ENCODE data around the gene FCSK. TPM values are rescaled to one million over a fixed set of nuclear protein-coding genes. Genes with fewer than 3 reads are reported as not detected.

Gene FCSK
- total RNA-seq, 1 experiment from 2014 or later: 9.4 TPM

GRCh38 chr16:70453117-70453891 is 1.1 kb upstream of the FCSK start:
- DNase-seq (ENCODE audit: low spot score): no peak

GRCh38 chr16:70453892-70454221 is 538 bp upstream of the FCSK start:
- no peak for DNase-seq (ENCODE audit: low spot score)

GRCh38 chr16:70455910-70456309 is 1.5 kb downstream of the FCSK start:
- DNase-seq (ENCODE audit: low spot score): no peak

GRCh38 chr16:70457446-70458166 is 3.2 kb downstream of the FCSK start:
- DNase-seq (ENCODE audit: low spot score): no peak

GRCh38 chr16:70460737-70461261 is 6.4 kb downstream of the FCSK start:
- DNase-seq (ENCODE audit: low spot score): peak; percentile 47

GRCh38 chr16:70463235-70463634 is 8.8 kb downstream of the FCSK start:
- DNase-seq (ENCODE audit: low spot score): no peak

- DNase-seq (ENCODE audit: low spot score): no peak
These were observed 11.8 kb downstream of the FCSK start for GRCh38 chr16:70465999-70466804.

GRCh38 chr16:70466805-70467076 is 12.3 kb downstream of the FCSK start:
- DNase-seq (ENCODE audit: low spot score): no peak

GRCh38 chr16:70467113-70467512 is 12.7 kb downstream of the FCSK start:
- no peak for DNase-seq (ENCODE audit: low spot score)

- no peak for DNase-seq (ENCODE audit: low spot score)
These were observed 13.2 kb downstream of the FCSK start for GRCh38 chr16:70467608-70468007.

- no peak for DNase-seq (ENCODE audit: low spot score)
These were observed 14.6 kb downstream of the FCSK start for GRCh38 chr16:70468776-70469525.

GRCh38 chr16:70470141-70470926 is 15.9 kb downstream of the FCSK start:
- DNase-seq (ENCODE audit: low spot score): no peak

- no peak for DNase-seq (ENCODE audit: low spot score)
These were observed 16.5 kb downstream of the FCSK start for GRCh38 chr16:70470927-70471341.

GRCh38 chr16:70472786-70473433 is 18.5 kb downstream of the FCSK start:
- no peak for DNase-seq (ENCODE audit: low spot score)

GRCh38 chr16:70473446-70474319 is 19.3 kb downstream of the FCSK start:
- no peak for DNase-seq (ENCODE audit: low spot score)

- no peak for DNase-seq (ENCODE audit: low spot score)
These were observed 20.1 kb downstream of the FCSK start for GRCh38 chr16:70474320-70475053.

- DNase-seq (ENCODE audit: low spot score): no peak
These were observed 20.9 kb downstream of the FCSK start for GRCh38 chr16:70475054-70475871.
